ENCODE data around the gene ERF. TPM values are rescaled to one million over a fixed set of nuclear protein-coding genes. Genes with fewer than 3 reads are reported as not detected.

Gene ERF
- polyA plus RNA-seq, 1 of the 3 experiments (the other 2 are of a cell fraction), result 89.6 TPM

DNA sequence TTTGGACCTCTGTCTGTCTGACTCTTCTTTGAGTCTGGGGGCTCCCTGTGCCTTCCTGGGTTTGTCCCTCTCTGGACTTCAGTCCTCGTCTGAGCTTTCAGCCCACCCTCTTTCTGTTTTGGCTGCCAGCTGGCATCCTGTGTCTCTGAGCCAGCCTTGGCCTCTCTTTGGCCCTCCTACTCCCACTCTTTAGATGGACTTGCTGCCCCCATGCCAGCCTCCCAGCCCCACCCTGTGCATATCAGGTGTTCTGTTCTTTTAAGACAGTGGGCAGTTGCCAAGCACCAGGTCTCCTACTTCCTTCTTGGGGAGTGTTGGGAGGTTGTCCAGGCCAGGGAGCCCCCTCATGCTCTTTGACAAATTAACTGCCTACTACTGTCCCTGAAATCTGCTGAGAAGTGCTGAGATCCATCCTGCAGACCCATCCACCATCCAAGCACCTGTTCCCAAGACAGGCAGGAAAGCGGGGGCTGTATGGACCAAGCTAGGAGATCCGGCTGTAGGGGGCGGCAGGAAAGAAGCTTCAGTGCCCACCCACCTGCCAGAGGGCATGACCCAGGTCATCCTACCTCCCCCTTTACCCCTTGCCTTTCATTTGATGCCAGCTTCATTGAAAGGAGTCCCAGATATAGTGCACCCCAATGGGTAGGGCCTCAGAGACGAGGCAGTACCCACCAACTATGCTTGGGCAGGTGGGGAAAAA, 23.7 kb upstream of the ERF start:
- H4K20me1 ChIP-seq (ENCODE audit: insufficient read depth), result no peaks in the 10 kb centered on the region
- no peak for DNase-seq
- H3F3A ChIP-seq (replicated peaks; ENCODE audit: insufficient read depth), result peaks cover 53% of the 10 kb centered on the region
- H3K27ac ChIP-seq (ENCODE audit: low read depth in 2 of 2, low read length in 1 of 2), result peak overlapping the region; percentile 93 to 96; a peak in 3 of 4 replicates
- H3K9ac ChIP-seq, result peak overlapping the region; percentile 83; the same call in 1 of the 2 replicates
- H3K9me2 ChIP-seq, result no peaks in the 10 kb centered on the region
- peaks cover 13 to 21% of the 10 kb centered on the region in 2 experiments for H3K36me3 ChIP-seq (replicated peaks in 1 of 2; ENCODE audit: control insufficient read depth in 1 of 2, insufficient read depth in 2 of 2, low read length in 1 of 2)
- no peak overlapping the region for H2AFZ ChIP-seq (ENCODE audit: low read depth)
- POLR2A ChIA-PET, result interaction anchor here (0.9 to 4.2 kb wide), 5 partner anchors 9 to 35 kb away, joined by 3 to 35 read pairs (median 8); partner anchors contain the start of genes CIC, ERF and GSK3A
- WGBS (ENCODE audit: low lambda C conversion rate), result 75% methylated on average over 4 of the region's 5 CpGs
- H3K79me2 ChIP-seq (ENCODE audit: insufficient read depth), result peaks cover 72% of the 10 kb centered on the region
- H3K4me1 ChIP-seq (ENCODE audit: control insufficient read depth in 1 of 2, insufficient read depth in 2 of 2, low read depth in 1 of 2, low read length in 1 of 2), result peaks cover 51 to 72% of the 10 kb centered on the region in 2 experiments
- H3K4me2 ChIP-seq, result peak overlapping the region; percentile 97
- TF ChIP-seq, protein P1, sequence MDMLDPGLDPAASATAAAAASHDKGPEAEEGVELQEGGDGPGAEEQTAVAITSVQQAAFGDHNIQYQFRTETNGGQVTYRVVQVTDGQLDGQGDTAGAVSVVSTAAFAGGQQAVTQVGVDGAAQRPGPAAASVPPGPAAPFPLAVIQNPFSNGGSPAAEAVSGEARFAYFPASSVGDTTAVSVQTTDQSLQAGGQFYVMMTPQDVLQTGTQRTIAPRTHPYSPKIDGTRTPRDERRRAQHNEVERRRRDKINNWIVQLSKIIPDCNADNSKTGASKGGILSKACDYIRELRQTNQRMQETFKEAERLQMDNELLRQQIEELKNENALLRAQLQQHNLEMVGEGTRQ (IDR thresholded peaks at IDR 0.05; ENCODE audit: borderline replicate concordance, low read depth, low read length), result no peak
- no peak for TF ChIP-seq RXRA (IDR thresholded peaks at IDR 0.05; ENCODE audit: borderline replicate concordance, low read depth)
- no peak for TF ChIP-seq SIN3A (IDR thresholded peaks at IDR 0.05; ENCODE audit: borderline replicate concordance, low read depth, low read length)
- no peak for TF ChIP-seq GATA2 (CRISPR knock-in tag; IDR thresholded peaks at IDR 0.05)
- TF ChIP-seq, protein P2, sequence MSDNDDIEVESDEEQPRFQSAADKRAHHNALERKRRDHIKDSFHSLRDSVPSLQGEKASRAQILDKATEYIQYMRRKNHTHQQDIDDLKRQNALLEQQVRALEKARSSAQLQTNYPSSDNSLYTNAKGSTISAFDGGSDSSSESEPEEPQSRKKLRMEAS (IDR thresholded peaks at IDR 0.05; ENCODE audit: low read depth), result no peak
- no peak for TF ChIP-seq TCF12 (IDR thresholded peaks at IDR 0.05)
- no peak for TF ChIP-seq TAF1 (IDR thresholded peaks at IDR 0.05; ENCODE audit: borderline replicate concordance, low read depth, low read length)
- no peak for TF ChIP-seq TEAD4 (IDR thresholded peaks at IDR 0.05; ENCODE audit: borderline replicate concordance, insufficient read depth)
- no peak for TF ChIP-seq RCOR1 (IDR thresholded peaks at IDR 0.05; ENCODE audit: low read length)
- TF ChIP-seq SMC3 (IDR thresholded peaks at IDR 0.05; ENCODE audit: low read depth, low read length), result no peak
- TF ChIP-seq EZH2phosphoT487 (IDR thresholded peaks at IDR 0.05; ENCODE audit: borderline replicate concordance, low read depth), result no peak
- TF ChIP-seq, protein P3, sequence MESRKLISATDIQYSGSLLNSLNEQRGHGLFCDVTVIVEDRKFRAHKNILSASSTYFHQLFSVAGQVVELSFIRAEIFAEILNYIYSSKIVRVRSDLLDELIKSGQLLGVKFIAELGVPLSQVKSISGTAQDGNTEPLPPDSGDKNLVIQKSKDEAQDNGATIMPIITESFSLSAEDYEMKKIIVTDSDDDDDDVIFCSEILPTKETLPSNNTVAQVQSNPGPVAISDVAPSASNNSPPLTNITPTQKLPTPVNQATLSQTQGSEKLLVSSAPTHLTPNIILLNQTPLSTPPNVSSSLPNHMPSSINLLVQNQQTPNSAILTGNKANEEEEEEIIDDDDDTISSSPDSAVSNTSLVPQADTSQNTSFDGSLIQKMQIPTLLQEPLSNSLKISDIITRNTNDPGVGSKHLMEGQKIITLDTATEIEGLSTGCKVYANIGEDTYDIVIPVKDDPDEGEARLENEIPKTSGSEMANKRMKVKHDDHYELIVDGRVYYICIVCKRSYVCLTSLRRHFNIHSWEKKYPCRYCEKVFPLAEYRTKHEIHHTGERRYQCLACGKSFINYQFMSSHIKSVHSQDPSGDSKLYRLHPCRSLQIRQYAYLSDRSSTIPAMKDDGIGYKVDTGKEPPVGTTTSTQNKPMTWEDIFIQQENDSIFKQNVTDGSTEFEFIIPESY (IDR thresholded peaks at IDR 0.05; ENCODE audit: borderline replicate concordance, low read depth), result no peak
- no peak for TF ChIP-seq POLR2AphosphoS5 (IDR thresholded peaks at IDR 0.05; ENCODE audit: low read depth, low read length)
- no peak for TF ChIP-seq JUND (IDR thresholded peaks at IDR 0.05)
- no peak for TF ChIP-seq GABPA (IDR thresholded peaks at IDR 0.05; ENCODE audit: low read depth)
- TF ChIP-seq, protein P4, sequence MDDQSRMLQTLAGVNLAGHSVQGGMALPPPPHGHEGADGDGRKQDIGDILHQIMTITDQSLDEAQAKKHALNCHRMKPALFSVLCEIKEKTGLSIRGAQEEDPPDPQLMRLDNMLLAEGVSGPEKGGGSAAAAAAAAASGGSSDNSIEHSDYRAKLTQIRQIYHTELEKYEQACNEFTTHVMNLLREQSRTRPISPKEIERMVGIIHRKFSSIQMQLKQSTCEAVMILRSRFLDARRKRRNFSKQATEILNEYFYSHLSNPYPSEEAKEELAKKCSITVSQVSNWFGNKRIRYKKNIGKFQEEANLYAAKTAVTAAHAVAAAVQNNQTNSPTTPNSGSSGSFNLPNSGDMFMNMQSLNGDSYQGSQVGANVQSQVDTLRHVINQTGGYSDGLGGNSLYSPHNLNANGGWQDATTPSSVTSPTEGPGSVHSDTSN (IDR thresholded peaks at IDR 0.05), result no peak
- no peak for TF ChIP-seq FOXM1 (IDR thresholded peaks at IDR 0.05; ENCODE audit: low read depth)
- no peak for TF ChIP-seq ELF1 (IDR thresholded peaks at IDR 0.05)
- TF ChIP-seq, protein P5, sequence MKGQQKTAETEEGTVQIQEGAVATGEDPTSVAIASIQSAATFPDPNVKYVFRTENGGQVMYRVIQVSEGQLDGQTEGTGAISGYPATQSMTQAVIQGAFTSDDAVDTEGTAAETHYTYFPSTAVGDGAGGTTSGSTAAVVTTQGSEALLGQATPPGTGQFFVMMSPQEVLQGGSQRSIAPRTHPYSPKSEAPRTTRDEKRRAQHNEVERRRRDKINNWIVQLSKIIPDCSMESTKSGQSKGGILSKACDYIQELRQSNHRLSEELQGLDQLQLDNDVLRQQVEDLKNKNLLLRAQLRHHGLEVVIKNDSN (IDR thresholded peaks at IDR 0.05; ENCODE audit: borderline replicate concordance, low read depth), result no peak
- H3K27me3 ChIP-seq (ENCODE audit: insufficient read depth), result no peaks in the 10 kb centered on the region
- CTCF ChIA-PET, result interaction anchor here (1.0 to 7.1 kb wide), 13 partner anchors 8 to 170 kb away, joined by 3 to 205 read pairs (median 4); partner anchors contain the start of genes DEDD2, ERF and GSK3A
- H3K9me3 ChIP-seq, result no peaks in the 10 kb centered on the region
- peak overlapping the region in 1 of 2 experiments; percentile 23; a peak in 1 of 4 replicates for H3K4me3 ChIP-seq (ENCODE audit: low read depth in 2 of 2, low read length in 1 of 2)

Data from SK-N-SH (cell line).